ENCODE data around the gene TUBGCP6. TPM values are rescaled to one million over a fixed set of nuclear protein-coding genes. Genes with fewer than 3 reads are reported as not detected.

TUBGCP6 gene
- total and polyA plus RNA-seq, 11 donors, result 11.6 to 28.8 (median 17.7) TPM

- Histone ChIP-seq H3K4me3 (no peak overlapping the region), H3K4me1 (peaks cover 0 to 15% (median 1%) of the 10 kb centered on the region in 12 donors), H3K27me3 (no peaks in the 10 kb centered on the region), H3K36me3 (peaks cover 0 to 95% (median 91%) of the 10 kb centered on the region in 9 donors), H3K27ac (no peak overlapping the region), H3K9me3 (no peaks in the 10 kb centered on the region)
- no peak for DNase-seq
- no peak for TF ChIP-seq CTCF (IDR thresholded peaks at IDR 0.05)
- TF ChIP-seq POLR2A (IDR thresholded peaks at IDR 0.05), result no peak
- 79 to 99% (median 93%) methylated on average over 6 to 13 of the region's 13 CpGs for WGBS, 4 donors
- intact Hi-C loops (cut with DNase I), result no loop called here
- ATAC-seq, result no peak
Measured at GRCh38 chr22:50284479-50284878, 39.7 kb upstream of the TUBGCP6 start.

- H3K27ac ChIP-seq, result no peak overlapping the region
- H3K36me3 ChIP-seq, result peaks cover 0 to 95% (median 91%) of the 10 kb centered on the region in 9 donors
- intact Hi-C loops (cut with DNase I), result no loop called here
- H3K27me3 ChIP-seq, result no peaks in the 10 kb centered on the region
- ATAC-seq (no peak), DNase-seq (no peak)
- TF ChIP-seq CTCF (IDR thresholded peaks at IDR 0.05) (no peak), POLR2A (IDR thresholded peaks at IDR 0.05) (no peak)
- peaks cover 0 to 15% (median 1%) of the 10 kb centered on the region in 12 donors for H3K4me1 ChIP-seq
- no peaks in the 10 kb centered on the region for H3K9me3 ChIP-seq
- H3K4me3 ChIP-seq, result no peak overlapping the region
- 89 to 96% (median 94%) methylated on average over 13 to 30 of the region's 30 CpGs for WGBS, 4 donors
Measured at GRCh38 chr22:50283821-50284220, 39.0 kb upstream of the TUBGCP6 start.

- DNase-seq (no peak), ATAC-seq (peak in 3 of 4 donors; percentile 1 to 41 (median 31))
- intact Hi-C loops (cut with DNase I), result no loop called here
- no peak overlapping the region for H3K4me3 ChIP-seq
- H3K27me3 ChIP-seq, result no peaks in the 10 kb centered on the region
- whole genome bisulfite sequencing, 4 donors, result 76 to 83% (median 82%) methylated on average over 27 to 45 of the region's 45 CpGs
- H3K27ac ChIP-seq, result peak overlapping the region in 2 of 12 donors; percentile 32 to 41
- H3K4me1 ChIP-seq, result peaks cover 0 to 15% (median 1%) of the 10 kb centered on the region in 12 donors
- no peaks in the 10 kb centered on the region for H3K9me3 ChIP-seq
- peaks cover 0 to 95% (median 91%) of the 10 kb centered on the region in 9 donors for H3K36me3 ChIP-seq
- TF ChIP-seq POLR2A (IDR thresholded peaks at IDR 0.05) (no peak), CTCF (IDR thresholded peaks at IDR 0.05) (no peak)
Measured at GRCh38 chr22:50282361-50283155, 37.7 kb upstream of the TUBGCP6 start.

GRCh38 chr22:50281957-50282356 is 37.1 kb upstream of the TUBGCP6 start:
- Histone ChIP-seq H3K9me3 (no peaks in the 10 kb centered on the region), H3K27me3 (no peaks in the 10 kb centered on the region), H3K4me3 (no peak overlapping the region), H3K4me1 (peaks cover 0 to 15% (median 1%) of the 10 kb centered on the region in 12 donors), H3K36me3 (peaks cover 0 to 95% (median 90%) of the 10 kb centered on the region in 9 donors), H3K27ac (peak overlapping the region in 6 of 12 donors; percentile 19 to 50 (median 38))
- ATAC-seq (peak; percentile 41 to 72 (median 68)), DNase-seq (peak in 2 of 5 donors; percentile 66 to 69)
- intact Hi-C loops (cut with DNase I), result no loop called here
- WGBS, 4 donors, result 46 to 65% (median 53%) methylated on average over 2 to 25 of the region's 25 CpGs
- no peak for TF ChIP-seq POLR2A (IDR thresholded peaks at IDR 0.05)
- TF ChIP-seq CTCF (IDR thresholded peaks at IDR 0.05), result no peak

Measured in heart left ventricle (tissue), 16 donors.